Stomach (tissue), 19 donors: Measurements from ENCODE around the gene BLOC1S6. TPM values are rescaled to one million over a fixed set of nuclear protein-coding genes. Genes with fewer than 3 reads are reported as not detected.

ENCODE experiments used
- DNase-seq, 2 donors: peaks; one replicate each; pipeline versions ENCODE4 v3.0.0 to v3.0.0-alpha.2; 2013 to 2019
- H3K27ac ChIP-seq, 5 donors: fragments of 200-600 bp in 4 of 5; sonication (generic) in 4 of 5; one replicate each; pipeline ENCODE4 v1.5.1; 2013 to 2019; ENCODE audit warnings: mild to moderate bottlenecking in 1 of 5, moderate library complexity in 1 of 5
- H3K27me3 ChIP-seq, 3 donors: fragments of 200-600 bp; sonication (generic); one replicate each; pipeline ENCODE4 v1.5.1; 2017 to 2019; ENCODE audit warnings: mixed run types in 1 of 3
- H3K36me3 ChIP-seq, 4 donors: fragments of 200-600 bp; sonication (generic); 1 replicate in 3 of 4; 2 replicates in 1 of 4; pipeline ENCODE4 v1.5.1; 2016 to 2019
- H3K4me1 ChIP-seq, 4 donors: fragments of 200-600 bp; sonication (generic); one replicate each; pipeline ENCODE4 v1.5.1; 2016 to 2019
- H3K4me3 ChIP-seq, 4 donors: fragments of 200-600 bp; sonication (generic) in 3 of 4; one replicate each; pipeline ENCODE4 v1.5.1; 2016 to 2019; ENCODE audit warnings: mild to moderate bottlenecking in 1 of 4
- H3K9me3 ChIP-seq, 4 donors: fragments of 200-600 bp; sonication (generic); one replicate each; pipeline ENCODE4 v1.5.1; 2016 to 2019
- EP300 ChIP-seq: sonication (generic); formaldehyde crosslinking; IDR thresholded peaks from one replicate; pipeline ENCODE4 v1.6.1; 2017; ENCODE audit warnings: antibody characterized with exemption
- POLR2A ChIP-seq, 4 donors: fragments of 450-650 bp; IDR thresholded peaks; one replicate each; pipeline ENCODE4 v1.6.1; 2016; ENCODE audit warnings: antibody characterized with exemption in 4 of 4, control low read depth in 2 of 4, mild to moderate bottlenecking in 1 of 4, moderate library complexity in 1 of 4
- POLR2AphosphoS5 ChIP-seq, 3 donors: sonication (generic); formaldehyde crosslinking; IDR thresholded peaks; one replicate each; pipeline ENCODE4 v1.6.1; 2016; ENCODE audit warnings: antibody characterized with exemption in 3 of 3
- WGBS, 5 donors: extraction: QIAGEN DNeasy Blood & Tissue Kit in 3 of 5; methylation state at CpG; one replicate each; pipeline versions ENCODE4 v1.1.5 to v1.1.7; 2013 to 2018; 5-methylcytosine and 5-hydroxymethylcytosine counted together
- intact Hi-C: fragments of 100-400 bp; cut with DNase I; formaldehyde crosslinking; loops from one replicate; pipeline ENCODE4 v1.15.1; 2023; ENCODE audit warnings: low total_unique reads
- long read RNA-seq, 10 donors: transcript quantifications; one replicate each; lab custom pipeline, GENCODE V29; 2026
- polyA plus RNA-seq, 3 donors: library from polyadenylated mRNA; stranded (reverse); fragments of 200-250 nt; gene quantifications; one replicate each; pipeline ENCODE4 v1.2.3, GENCODE V29; 2013
- total RNA-seq, 5 donors: library from RNA; depleted of rRNA; stranded (reverse); fragments of >200 nt; gene quantifications; one replicate each; pipeline versions ENCODE4 v1.1.0 to v1.2.3, GENCODE V29; 2014 to 2016
- TF ChIP-seq, protein P1 (sequence below), 7 experiments: fragments of 450-650 bp in 4 of 7; fragments of 200-600 bp in 3 of 7; sonication (generic) in 3 of 7; IDR thresholded peaks; one replicate each; pipeline ENCODE4 v1.5.1; 2016 to 2019; ENCODE audit warnings: antibody characterized with exemption in 7 of 7, control low read depth in 2 of 7, mild to moderate bottlenecking in 1 of 7
- donor health status: healthy with polysubstance abuse.
- donor health status: Bipolar disorder and iron deficiency.
- donor health status: healthy.

The BLOC1S6 gene, protein sequence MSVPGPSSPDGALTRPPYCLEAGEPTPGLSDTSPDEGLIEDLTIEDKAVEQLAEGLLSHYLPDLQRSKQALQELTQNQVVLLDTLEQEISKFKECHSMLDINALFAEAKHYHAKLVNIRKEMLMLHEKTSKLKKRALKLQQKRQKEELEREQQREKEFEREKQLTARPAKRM
- total RNA-seq (10 to 100 TPM in 4 of 5 donors, 1 to 10 TPM in 1; 7.6 to 74.5 (median 25.4) TPM), polyA plus RNA-seq (10 to 100 TPM; 12.5 to 36.8 (median 31.9) TPM)
- long read RNA-seq, donor 1, full-length matches to known transcripts, result 1 of 1 reads
- long read RNA-seq, donor 1, partial matches to known transcripts, result 0 of 1 reads
- long read RNA-seq, donor 1, other reads (novel, unspliced or antisense), result 0 of 1 reads
- long read RNA-seq, donor 2, full-length matches to known transcripts, result 4 of 4 reads
- long read RNA-seq, donor 2, partial matches to known transcripts, result 0 of 4 reads
- long read RNA-seq, donor 2, other reads (novel, unspliced or antisense), result 0 of 4 reads
- long read RNA-seq, donor 3, full-length matches to known transcripts, result 2 of 2 reads
- long read RNA-seq, donor 3, partial matches to known transcripts, result 0 of 2 reads
- long read RNA-seq, donor 3, other reads (novel, unspliced or antisense), result 0 of 2 reads
- long read RNA-seq, donor 4, result 0 reads
- long read RNA-seq, donor 5, full-length matches to known transcripts, result 7 of 7 reads
- long read RNA-seq, donor 5, partial matches to known transcripts, result 0 of 7 reads
- long read RNA-seq, donor 5, other reads (novel, unspliced or antisense), result 0 of 7 reads
- long read RNA-seq, donor 6, full-length matches to known transcripts, result 9 of 9 reads
- long read RNA-seq, donor 6, partial matches to known transcripts, result 0 of 9 reads
- long read RNA-seq, donor 6, other reads (novel, unspliced or antisense), result 0 of 9 reads
- long read RNA-seq, donor 7, full-length matches to known transcripts, result 9 of 9 reads
- long read RNA-seq, donor 7, partial matches to known transcripts, result 0 of 9 reads
- long read RNA-seq, donor 7, other reads (novel, unspliced or antisense), result 0 of 9 reads
- long read RNA-seq, donor 8, full-length matches to known transcripts, result 4 of 4 reads
- long read RNA-seq, donor 8, partial matches to known transcripts, result 0 of 4 reads
- long read RNA-seq, donor 8, other reads (novel, unspliced or antisense), result 0 of 4 reads
- long read RNA-seq, donor 9, full-length matches to known transcripts, result 3 of 3 reads
- long read RNA-seq, donor 9, partial matches to known transcripts, result 0 of 3 reads
- long read RNA-seq, donor 9, other reads (novel, unspliced or antisense), result 0 of 3 reads
- long read RNA-seq, donor 10, partial matches to known transcripts, result 0 of 2 reads
- long read RNA-seq, donor 10, other reads (novel, unspliced or antisense), result 0 of 2 reads

DNA sequence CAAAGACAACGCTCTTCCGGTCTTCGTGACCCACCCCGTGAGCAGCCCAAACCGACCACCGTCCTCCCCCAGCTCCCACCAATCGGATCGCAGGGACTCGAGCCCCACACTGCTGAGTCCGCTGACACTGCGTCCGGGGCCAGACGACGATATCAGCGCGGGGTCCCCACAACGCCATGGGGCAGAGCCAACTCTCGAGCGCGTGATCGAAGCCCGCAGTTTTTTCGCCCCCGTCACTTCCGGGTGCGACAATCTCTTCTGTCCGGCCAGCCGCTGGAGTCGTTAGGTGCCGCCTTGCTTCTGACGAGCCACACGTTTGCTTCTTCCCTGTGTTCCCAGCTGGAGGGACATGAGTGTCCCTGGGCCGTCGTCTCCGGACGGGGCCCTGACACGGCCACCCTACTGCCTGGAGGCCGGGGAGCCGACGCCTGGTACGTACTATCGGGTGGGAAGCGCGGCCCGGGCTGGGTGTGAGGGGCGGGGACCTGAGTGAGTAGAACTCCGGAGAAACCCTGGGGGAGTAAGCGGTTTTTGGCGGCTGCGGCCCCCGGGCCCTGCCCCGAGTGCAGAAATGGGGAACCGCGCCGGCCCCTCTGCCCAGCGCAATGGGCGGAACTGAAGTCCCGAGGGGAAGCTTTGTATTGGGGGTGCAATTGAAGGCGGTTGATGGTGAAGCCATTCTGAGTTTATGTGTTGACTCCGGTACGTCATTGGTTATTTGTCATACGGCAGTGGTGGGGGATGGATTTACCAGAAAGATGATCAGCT lies at the start of gene BLOC1S6:
Gene BLOC1S6 (plus strand): TSS at position 285 of the 768 bp plus-strand sequence. CDS start 65 bp downstream, at position 350.
- Histone ChIP-seq H3K4me1 (peaks cover 26 to 59% (median 46%) of the 10 kb centered on the region in 4 donors), H3K27me3 (no peaks in the 10 kb centered on the region), H3K9me3 (no peaks in the 10 kb centered on the region), H3K27ac (peak within 1 kb of the TSS; percentile 97 to 99 (median 98)), H3K4me3 (peak within 1 kb of the TSS; percentile 69 to 85 (median 79)), H3K36me3 (peaks cover 0 to 3% (median 2%) of the 10 kb centered on the region in 4 donors)
- DNase-seq, result peak; percentile 90 to 98
- intact Hi-C loops, result no loop called here
- WGBS, 5 donors, result 0 to 1% (median 0%) methylated on average over 37 to 62 of the region's 62 CpGs
- TF ChIP-seq, protein P1, sequence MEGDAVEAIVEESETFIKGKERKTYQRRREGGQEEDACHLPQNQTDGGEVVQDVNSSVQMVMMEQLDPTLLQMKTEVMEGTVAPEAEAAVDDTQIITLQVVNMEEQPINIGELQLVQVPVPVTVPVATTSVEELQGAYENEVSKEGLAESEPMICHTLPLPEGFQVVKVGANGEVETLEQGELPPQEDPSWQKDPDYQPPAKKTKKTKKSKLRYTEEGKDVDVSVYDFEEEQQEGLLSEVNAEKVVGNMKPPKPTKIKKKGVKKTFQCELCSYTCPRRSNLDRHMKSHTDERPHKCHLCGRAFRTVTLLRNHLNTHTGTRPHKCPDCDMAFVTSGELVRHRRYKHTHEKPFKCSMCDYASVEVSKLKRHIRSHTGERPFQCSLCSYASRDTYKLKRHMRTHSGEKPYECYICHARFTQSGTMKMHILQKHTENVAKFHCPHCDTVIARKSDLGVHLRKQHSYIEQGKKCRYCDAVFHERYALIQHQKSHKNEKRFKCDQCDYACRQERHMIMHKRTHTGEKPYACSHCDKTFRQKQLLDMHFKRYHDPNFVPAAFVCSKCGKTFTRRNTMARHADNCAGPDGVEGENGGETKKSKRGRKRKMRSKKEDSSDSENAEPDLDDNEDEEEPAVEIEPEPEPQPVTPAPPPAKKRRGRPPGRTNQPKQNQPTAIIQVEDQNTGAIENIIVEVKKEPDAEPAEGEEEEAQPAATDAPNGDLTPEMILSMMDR (IDR thresholded peaks at IDR 0.05), result no peak
- TF ChIP-seq POLR2A (IDR thresholded peaks at IDR 0.05), result peak in 2 of 4 donors; percentile 50 to 82
- TF ChIP-seq POLR2AphosphoS5 (IDR thresholded peaks at IDR 0.05), result peak; percentile 63 to 91 (median 89)
- TF ChIP-seq EP300, result no peak

DNA sequence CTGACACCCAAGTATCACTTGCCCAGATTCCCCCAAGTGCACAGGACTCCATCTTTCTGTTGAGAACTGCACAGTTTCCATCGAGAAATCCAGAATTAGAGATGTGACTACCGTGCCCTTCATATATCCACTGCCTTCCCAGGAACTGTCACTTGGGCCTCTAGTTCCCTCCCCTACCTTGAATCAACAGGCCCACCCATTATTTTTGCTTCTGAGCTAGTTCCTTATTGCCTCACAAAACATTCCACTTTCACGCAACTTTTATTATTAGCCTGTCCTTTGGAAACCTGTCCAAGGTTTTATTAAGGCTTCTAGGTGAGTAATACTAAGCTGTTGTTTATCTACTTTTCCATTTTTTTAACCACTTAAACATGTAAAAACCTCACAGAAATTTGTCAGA lies 47.5 kb upstream of the BLOC1S6 start:
- intact Hi-C loops, result no loop called here
- TF ChIP-seq, protein P1 (IDR thresholded peaks at IDR 0.05), result no peak
- TF ChIP-seq POLR2A (IDR thresholded peaks at IDR 0.05) (no peak), EP300 (no peak), POLR2AphosphoS5 (IDR thresholded peaks at IDR 0.05) (no peak)
- Histone ChIP-seq H3K27ac (no peak overlapping the region), H3K27me3 (no peaks in the 10 kb centered on the region), H3K4me1 (peaks cover 0 to 6% (median 0%) of the 10 kb centered on the region in 4 donors), H3K36me3 (no peaks in the 10 kb centered on the region), H3K9me3 (no peaks in the 10 kb centered on the region), H3K4me3 (no peak overlapping the region)
- 81 to 94% (median 86%) methylated on average over 3 of the region's 3 CpGs for WGBS, 5 donors
- peak in 1 of 2 donors; percentile 45 for DNase-seq

DNA sequence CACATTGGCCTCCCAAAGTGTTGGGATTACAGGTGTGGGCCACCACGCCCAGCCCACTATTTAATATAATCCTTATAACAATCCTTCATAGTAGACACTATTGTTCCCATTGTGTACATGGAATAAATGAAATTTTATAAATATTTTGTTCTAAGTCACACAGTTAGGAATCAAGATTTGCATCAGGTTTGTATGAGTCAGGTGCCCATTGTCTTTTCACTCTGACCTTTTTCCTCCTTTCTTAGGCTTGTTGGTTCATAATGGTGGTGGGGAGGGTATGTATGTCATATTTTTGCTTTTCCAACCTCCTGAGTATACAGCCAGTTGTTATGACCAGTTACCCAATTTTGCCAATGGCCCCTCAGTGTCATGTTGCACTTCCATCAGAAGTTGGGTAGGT lies 46.6 kb upstream of the BLOC1S6 start:
- intact Hi-C loops, result no loop called here
- 86 to 94% (median 92%) methylated on average over 1 of the region's 1 CpG for WGBS, 5 donors
- DNase-seq, result no peak
- Histone ChIP-seq H3K4me3 (no peak overlapping the region), H3K27me3 (no peaks in the 10 kb centered on the region), H3K27ac (no peak overlapping the region), H3K4me1 (no peaks in the 10 kb centered on the region), H3K9me3 (no peaks in the 10 kb centered on the region), H3K36me3 (no peaks in the 10 kb centered on the region)
- TF ChIP-seq POLR2AphosphoS5 (IDR thresholded peaks at IDR 0.05), result no peak
- TF ChIP-seq, protein P1 (IDR thresholded peaks at IDR 0.05), result no peak
- no peak for TF ChIP-seq POLR2A (IDR thresholded peaks at IDR 0.05)
- TF ChIP-seq EP300, result no peak
